WI38 (cell line): ENCODE data around the gene CLMP.
A peak's percentile ranks its signal among the peaks of the same experiment; 100 is the strongest.

Source experiments
- H3K4me3 ChIP-seq: 2 replicates; pipeline ENCODE4 v1.5.1; 2011; ENCODE audit warnings: low read depth, mild to moderate bottlenecking, control low read depth, low read length
- CTCF ChIP-seq: IDR thresholded peaks from 2 replicates; pipeline ENCODE4 v1.5.1; 2012; ENCODE audit warnings: low read depth, mild to moderate bottlenecking, control low read depth, low read length

Gene CLMP

GRCh38 chr11:123195188-123196059 lies at the start of gene CLMP:
Gene CLMP, minus strand, starts transcription at chr11:123195248. Its CDS starts 308 bp downstream, at chr11:123194940.
- no peak for TF ChIP-seq CTCF
- peak within 1 kb of the TSS; percentile 90 for H3K4me3 ChIP-seq

GRCh38 chr11:123241874-123242543 lies 47.0 kb upstream of the CLMP start:
- no peak for TF ChIP-seq CTCF
- no peak overlapping the region for H3K4me3 ChIP-seq

DNA sequence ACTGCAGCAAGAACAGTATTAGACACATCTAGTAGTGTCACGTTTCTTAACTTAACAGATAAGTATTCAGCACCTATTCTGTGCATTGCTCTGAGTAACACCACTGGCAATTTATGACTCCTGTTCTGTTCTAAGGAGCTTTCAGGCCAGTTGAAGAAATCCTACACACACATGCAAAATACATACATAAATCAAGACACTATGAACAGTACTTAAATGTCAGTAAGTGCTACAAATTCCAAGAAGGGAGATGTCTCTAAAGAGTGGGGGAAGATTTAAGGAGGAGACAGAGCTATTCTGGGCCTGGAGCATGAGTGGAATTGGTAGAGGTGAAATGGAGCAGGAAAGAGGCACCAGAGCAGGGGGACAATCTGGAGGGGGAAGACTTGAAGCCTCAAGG lies 46.2 kb upstream of the CLMP start:
- H3K4me3 ChIP-seq: no peak overlapping the region
- no peak for TF ChIP-seq CTCF

DNA sequence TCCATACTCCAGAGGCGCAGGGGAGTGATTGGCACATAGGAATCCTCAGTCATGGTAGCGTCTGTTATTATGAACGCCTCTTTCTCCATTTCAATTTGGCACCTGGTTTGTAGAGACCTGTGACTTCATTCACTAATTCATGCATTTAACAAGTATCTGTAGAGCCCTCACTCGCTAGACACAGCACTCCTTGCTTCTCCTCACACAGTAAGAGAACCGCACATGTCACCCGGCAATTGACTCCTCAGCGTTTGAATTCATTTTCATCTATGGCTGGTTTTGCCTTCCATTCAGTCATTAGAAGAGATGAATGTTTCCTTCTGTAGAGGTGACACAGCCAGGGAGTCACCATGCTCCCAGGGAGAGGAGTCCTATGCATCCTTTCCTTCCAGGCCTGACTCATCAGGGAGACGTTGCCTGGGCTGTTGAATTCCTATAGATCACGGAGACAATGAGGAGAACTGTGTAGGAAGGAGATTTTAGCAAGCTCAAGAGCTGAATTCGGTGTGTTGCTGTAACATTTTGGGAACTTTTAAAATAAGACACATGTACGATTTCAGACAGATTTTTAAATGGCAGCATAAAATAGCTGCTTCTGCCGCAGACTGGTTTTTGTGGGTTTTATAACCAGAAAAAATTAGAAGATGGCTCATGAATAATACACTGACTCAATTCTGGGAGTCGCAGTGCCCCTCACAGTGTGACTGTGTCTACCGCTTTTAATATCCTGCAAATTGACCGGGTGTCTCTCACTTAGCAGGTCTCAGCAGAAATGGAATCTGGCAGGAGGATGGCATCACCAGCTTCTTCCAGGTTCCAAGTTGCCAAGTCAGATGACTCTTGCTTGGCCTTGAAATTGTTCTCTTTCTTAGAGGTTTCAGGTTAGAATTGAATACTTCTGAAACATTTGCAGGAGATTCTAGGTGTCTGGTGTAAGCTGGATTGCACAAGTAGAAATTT lies 44.4 kb upstream of the CLMP start:
- H3K4me3 ChIP-seq: no peak overlapping the region
- TF ChIP-seq CTCF: no peak

DNA sequence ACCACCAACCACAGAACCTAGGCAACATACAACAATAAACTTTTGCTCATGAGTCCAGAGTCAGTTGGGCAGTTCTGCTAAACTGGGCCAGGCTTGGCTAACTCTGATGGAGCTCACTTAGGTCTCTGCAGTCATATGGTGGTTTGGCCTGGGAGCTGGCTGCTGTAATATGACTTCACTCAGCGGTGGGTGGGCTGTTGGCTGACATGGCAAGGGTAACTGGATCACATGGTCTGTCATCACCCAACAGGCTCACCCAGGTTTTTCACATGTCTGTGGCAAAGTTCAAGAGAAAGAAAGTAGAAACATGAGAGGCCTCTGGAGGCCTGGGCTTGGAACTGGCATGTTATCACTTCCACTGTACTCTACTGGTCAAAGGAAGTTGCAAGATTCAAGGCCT lies 43.2 kb upstream of the CLMP start:
- H3K4me3 ChIP-seq: no peak overlapping the region
- TF ChIP-seq CTCF: no peak

- TF ChIP-seq CTCF: no peak
- H3K4me3 ChIP-seq: no peak overlapping the region
Measured at GRCh38 chr11:123236879-123237278, 41.8 kb upstream of the CLMP start.
